Cardiac muscle cell (in vitro differentiated cells and primary cell): ENCODE measurements around the gene ARL3. TPM values are rescaled to one million over a fixed set of nuclear protein-coding genes. Genes with fewer than 3 reads are reported as not detected.

ENCODE experiments used
- DNase-seq, 2 donors: peaks; one replicate each; pipeline versions ENCODE4 v3.0.0 to v3.0.0-alpha.2; 2010 to 2017; ENCODE audit warnings: low read depth in 1 of 2, low spot score in 1 of 2
- H3K27ac ChIP-seq: fragments of 200-600 bp; sonication (generic); 2 replicates; pipeline ENCODE4 v1.5.1; 2016
- H3K27me3 ChIP-seq: fragments of 200-600 bp; sonication (generic); 2 replicates; pipeline ENCODE4 v1.6.0; 2016; ENCODE audit warnings: control low read depth
- H3K36me3 ChIP-seq: fragments of 200-600 bp; sonication (generic); 2 replicates; pipeline ENCODE4 v1.5.1; 2016; ENCODE audit warnings: control low read depth
- H3K4me1 ChIP-seq: fragments of 200-600 bp; sonication (generic); 2 replicates; pipeline ENCODE4 v1.8.1; 2017; ENCODE audit warnings: low read depth, mild to moderate bottlenecking, mixed run types
- H3K4me3 ChIP-seq: fragments of 200-600 bp; sonication (generic); 2 replicates; pipeline ENCODE4 v1.5.1; 2016; ENCODE audit warnings: mild to moderate bottlenecking
- H3K9me3 ChIP-seq: fragments of 200-600 bp; sonication (generic); 2 replicates; pipeline ENCODE4 v1.5.1; 2017; ENCODE audit warnings: low read depth, mild to moderate bottlenecking, control low read depth
- polyA plus RNA-seq: library from polyadenylated mRNA; unstranded; fragments of >200 nt; fragmentation: Nextera tagmentation; extraction: Ambion mirVana; gene quantifications from 2 replicates; pipeline ENCODE4 v1.2.1, GENCODE V29; 2016
- total RNA-seq: library from RNA; depleted of rRNA; stranded (reverse); fragments of >200 nt; gene quantifications from 2 replicates; pipeline ENCODE4 v1.2.3, GENCODE V29; 2016
- TF ChIP-seq, protein P1 (sequence below): IDR thresholded peaks from 2 replicates; pipeline ENCODE4 v1.5.1; 2012; ENCODE audit warnings: low read depth, mild to moderate bottlenecking, low read length

The ARL3 gene
- total and polyA plus RNA-seq, 2 experiments from 2014 or later, result 16.3 to 47.3 TPM

DNA sequence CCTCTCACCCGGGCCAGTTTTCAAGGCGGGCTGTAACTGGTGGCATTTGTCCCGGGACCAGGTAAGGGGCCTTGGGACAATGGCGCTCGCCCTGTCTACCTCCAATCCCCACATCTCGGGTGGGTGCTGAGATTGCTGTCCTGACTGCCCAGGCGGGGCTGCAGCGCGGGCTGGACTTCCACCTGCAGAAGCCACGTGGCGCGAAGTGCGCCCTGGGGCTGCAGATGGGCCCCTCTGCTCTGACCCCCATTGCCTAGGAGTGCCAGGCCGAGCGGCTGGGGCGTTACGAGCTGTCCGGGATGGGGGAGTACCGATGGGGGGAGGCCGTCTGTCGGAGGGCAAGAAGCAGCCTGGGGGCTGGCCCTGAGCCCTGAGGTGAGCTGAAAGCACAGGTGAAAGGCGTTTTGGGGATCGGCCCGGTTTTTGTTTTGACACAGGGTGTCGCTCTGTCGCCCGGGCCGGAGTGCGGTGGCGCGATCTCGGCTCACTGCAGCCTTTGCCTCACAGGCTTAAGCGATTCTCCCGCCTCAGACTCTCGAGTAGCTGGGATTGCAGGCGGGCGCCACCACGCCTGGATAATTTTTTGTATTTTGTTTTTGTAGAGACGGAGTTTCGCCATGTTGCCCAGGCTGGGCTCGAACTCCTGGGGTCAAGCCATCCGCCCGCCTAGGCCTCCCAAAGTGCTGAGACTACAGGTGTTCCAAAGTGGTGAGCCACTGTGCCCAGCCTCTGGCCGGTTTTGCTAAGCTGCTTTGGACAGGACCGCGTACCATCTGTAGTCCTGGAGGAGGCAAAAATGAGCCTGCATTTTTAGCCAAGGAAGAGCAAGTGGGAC, 641 bp upstream of the ARL3 start, which contains the start of gene SFXN2:
Gene SFXN2, plus strand, starts transcription at position 16 of the 835 bp plus-strand sequence. CDS start 12,001 bp downstream, outside the sequence.
- no peak for DNase-seq
- peak within 1 kb of the TSS; percentile 85 for H3K27ac ChIP-seq
- peak within 1 kb of the TSS; percentile 77 for H3K4me3 ChIP-seq
- no peaks in the 10 kb centered on the region for H3K9me3 ChIP-seq
- H3K4me1 ChIP-seq, result peaks cover 35% of the 10 kb centered on the region
- TF ChIP-seq, protein P1, sequence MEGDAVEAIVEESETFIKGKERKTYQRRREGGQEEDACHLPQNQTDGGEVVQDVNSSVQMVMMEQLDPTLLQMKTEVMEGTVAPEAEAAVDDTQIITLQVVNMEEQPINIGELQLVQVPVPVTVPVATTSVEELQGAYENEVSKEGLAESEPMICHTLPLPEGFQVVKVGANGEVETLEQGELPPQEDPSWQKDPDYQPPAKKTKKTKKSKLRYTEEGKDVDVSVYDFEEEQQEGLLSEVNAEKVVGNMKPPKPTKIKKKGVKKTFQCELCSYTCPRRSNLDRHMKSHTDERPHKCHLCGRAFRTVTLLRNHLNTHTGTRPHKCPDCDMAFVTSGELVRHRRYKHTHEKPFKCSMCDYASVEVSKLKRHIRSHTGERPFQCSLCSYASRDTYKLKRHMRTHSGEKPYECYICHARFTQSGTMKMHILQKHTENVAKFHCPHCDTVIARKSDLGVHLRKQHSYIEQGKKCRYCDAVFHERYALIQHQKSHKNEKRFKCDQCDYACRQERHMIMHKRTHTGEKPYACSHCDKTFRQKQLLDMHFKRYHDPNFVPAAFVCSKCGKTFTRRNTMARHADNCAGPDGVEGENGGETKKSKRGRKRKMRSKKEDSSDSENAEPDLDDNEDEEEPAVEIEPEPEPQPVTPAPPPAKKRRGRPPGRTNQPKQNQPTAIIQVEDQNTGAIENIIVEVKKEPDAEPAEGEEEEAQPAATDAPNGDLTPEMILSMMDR, result no peak
- no peaks in the 10 kb centered on the region for H3K36me3 ChIP-seq
- no peaks in the 10 kb centered on the region for H3K27me3 ChIP-seq

DNA sequence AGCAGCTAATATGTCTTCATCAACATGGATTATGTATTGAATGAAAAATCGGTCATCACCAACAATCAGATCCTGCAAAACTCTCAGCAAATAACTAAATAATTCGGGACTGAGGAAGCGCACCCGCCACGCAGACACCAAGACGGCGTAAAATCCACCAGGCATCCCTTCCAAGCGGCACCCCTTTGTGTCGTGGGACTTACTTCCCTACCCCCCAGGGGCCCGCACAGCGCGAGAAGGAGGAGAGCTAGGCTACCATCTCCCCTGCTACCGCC, 721 bp downstream of the ARL3 start:
- TF ChIP-seq, protein P1, result no peak
- DNase-seq, result no peak
- H3K27ac ChIP-seq, result peak overlapping the region; percentile 85

GRCh38 chr10:102712843-102713538, 1.2 kb downstream of the ARL3 start:
- no peaks in the 10 kb centered on the region for H3K36me3 ChIP-seq
- peak overlapping the region; percentile 85 for H3K27ac ChIP-seq
- TF ChIP-seq, protein P1, result no peak
- peaks cover 27% of the 10 kb centered on the region for H3K4me1 ChIP-seq
- no peaks in the 10 kb centered on the region for H3K9me3 ChIP-seq
- DNase-seq, result no peak
- H3K27me3 ChIP-seq, result no peaks in the 10 kb centered on the region
- H3K4me3 ChIP-seq, result peak overlapping the region; percentile 77

More for the DNA sequence above, 721 bp downstream of the ARL3 start:
- Histone ChIP-seq H3K27me3 (no peaks in the 10 kb centered on the region), H3K4me3 (peak overlapping the region; percentile 77), H3K36me3 (no peaks in the 10 kb centered on the region), H3K4me1 (peaks cover 32% of the 10 kb centered on the region), H3K9me3 (no peaks in the 10 kb centered on the region)

- Histone ChIP-seq H3K9me3 (no peaks in the 10 kb centered on the region), H3K27me3 (no peaks in the 10 kb centered on the region), H3K36me3 (no peaks in the 10 kb centered on the region), H3K4me3 (no peak overlapping the region), H3K27ac (peak overlapping the region; percentile 85), H3K4me1 (peaks cover 23% of the 10 kb centered on the region)
- DNase-seq, result no peak
- TF ChIP-seq, protein P1, result no peak
These were observed 2.1 kb downstream of the ARL3 start for GRCh38 chr10:102712089-102712488.

- H3K36me3 ChIP-seq, result no peaks in the 10 kb centered on the region
- no peak overlapping the region for H3K27ac ChIP-seq
- peak in 1 of 2 donors; percentile 72 for DNase-seq
- H3K4me1 ChIP-seq, result peaks cover 23% of the 10 kb centered on the region
- no peaks in the 10 kb centered on the region for H3K9me3 ChIP-seq
- H3K4me3 ChIP-seq, result no peak overlapping the region
- TF ChIP-seq, protein P1, result no peak
- H3K27me3 ChIP-seq, result no peaks in the 10 kb centered on the region
These were observed 3.6 kb downstream of the ARL3 start for GRCh38 chr10:102710609-102711008.
